PC-9 (cell line): Measurements from ENCODE around the gene ADGRG2. TPM values are rescaled to one million over a fixed set of nuclear protein-coding genes. Genes with fewer than 3 reads are reported as not detected.

Experiments used
- BruUV-seq: library from RNA; stranded (reverse); fragments of 400-500 nt; replicated peaks from 2 replicates; lab custom pipeline; 2021; lab: Mats Ljungman, UMichigan
- CTCF ChIA-PET: fragments of 300-600 bp; sonication (Branson Sonifier 250); formaldehyde crosslinking; loops from one replicate; lab custom pipeline; 2022; ENCODE audit warnings: antibody characterized with exemption; lab: Charles Lee
- POLR2A ChIA-PET: fragments of 300-600 bp; sonication (Branson Sonifier 250); formaldehyde crosslinking; loops from one replicate; lab custom pipeline; 2022; ENCODE audit warnings: antibody characterized with exemption; ENCODE audit not compliant: unreplicated experiment; lab: Charles Lee
- DNase-seq, 2 experiments: peaks; one replicate each; pipeline versions ENCODE4 v3.0.0 to v3.0.0-alpha.2; 2015 to 2022; ENCODE audit warnings: mixed read lengths in 1 of 2
- H2AFZ ChIP-seq: fragments of 200-600 bp; sonication (generic); 2 replicates; pipeline ENCODE4 v1.8.1; 2017; ENCODE audit warnings: antibody characterized with exemption
- H3F3A ChIP-seq: fragments of 200-600 bp; sonication (generic); 2 replicates; pipeline ENCODE4 v1.8.1; 2017; ENCODE audit warnings: antibody characterized with exemption, mild to moderate bottlenecking, low read depth; ENCODE audit not compliant: insufficient read depth
- H3K27ac ChIP-seq: fragments of 200-600 bp; sonication (generic); 2 replicates; pipeline ENCODE4 v1.6.1; 2016; ENCODE audit warnings: mixed run types
- H3K27me3 ChIP-seq: fragments of 200-600 bp; sonication (generic); 2 replicates; pipeline ENCODE4 v1.6.1; 2016; ENCODE audit warnings: low read depth, mixed run types; ENCODE audit not compliant: insufficient read depth
- H3K36me3 ChIP-seq: fragments of 200-600 bp; sonication (generic); 2 replicates; pipeline ENCODE4 v1.6.1; 2016; ENCODE audit warnings: low read depth, mixed run types
- H3K4me1 ChIP-seq: fragments of 200-600 bp; sonication (generic); replicated peaks from 2 replicates; pipeline ENCODE4 v1.6.1; 2016; ENCODE audit warnings: mixed run types; ENCODE audit not compliant: insufficient read depth
- H3K4me2 ChIP-seq: fragments of 200-600 bp; sonication (generic); 2 replicates; pipeline ENCODE4 v1.6.1; 2017; ENCODE audit warnings: mixed run types
- H3K4me3 ChIP-seq: fragments of 200-600 bp; sonication (generic); 2 replicates; pipeline ENCODE4 v1.6.1; 2016; ENCODE audit warnings: mixed run types
- H3K79me2 ChIP-seq: fragments of 200-600 bp; sonication (generic); 2 replicates; pipeline ENCODE4 v1.6.1; 2017; ENCODE audit warnings: low read depth, mixed run types
- H3K9me2 ChIP-seq: fragments of 200-600 bp; sonication (generic); 2 replicates; pipeline ENCODE4 v1.8.1; 2017; ENCODE audit warnings: mild to moderate bottlenecking; ENCODE audit not compliant: insufficient read depth
- H3K9me3 ChIP-seq: fragments of 200-600 bp; sonication (generic); 2 replicates; pipeline ENCODE4 v1.8.1; 2016; ENCODE audit warnings: low read depth; ENCODE audit not compliant: insufficient read depth
- H4K20me1 ChIP-seq: fragments of 200-600 bp; sonication (generic); 2 replicates; pipeline ENCODE4 v1.8.1; 2017; ENCODE audit not compliant: insufficient read depth
- CTCF ChIP-seq: fragments of 200-600 bp; sonication (generic); conservative IDR thresholded peaks from 2 replicates; pipeline ENCODE4 v1.6.1; 2017; ENCODE audit warnings: mixed run types, antibody characterized with exemption, mild to moderate bottlenecking, moderate library complexity
- EZH2 ChIP-seq: fragments of 200-600 bp; sonication (generic); IDR thresholded peaks from 2 replicates; pipeline ENCODE4 v1.8.0; 2017; ENCODE audit warnings: antibody characterized with exemption, low read depth
- intact Hi-C: fragments of 100-400 bp; cut with micrococcal nuclease; formaldehyde crosslinking; loops from one replicate; pipeline ENCODE4 v1.10.0; 2022; ENCODE audit not compliant: unreplicated experiment
- total RNA-seq: library from RNA; stranded (reverse); gene quantifications from 2 replicates; pipeline ENCODE4 v1.2.3, GENCODE V29; 2021

ADGRG2 gene
- total RNA-seq, 1 experiment from 2014 or later = 0.22 TPM

DNA sequence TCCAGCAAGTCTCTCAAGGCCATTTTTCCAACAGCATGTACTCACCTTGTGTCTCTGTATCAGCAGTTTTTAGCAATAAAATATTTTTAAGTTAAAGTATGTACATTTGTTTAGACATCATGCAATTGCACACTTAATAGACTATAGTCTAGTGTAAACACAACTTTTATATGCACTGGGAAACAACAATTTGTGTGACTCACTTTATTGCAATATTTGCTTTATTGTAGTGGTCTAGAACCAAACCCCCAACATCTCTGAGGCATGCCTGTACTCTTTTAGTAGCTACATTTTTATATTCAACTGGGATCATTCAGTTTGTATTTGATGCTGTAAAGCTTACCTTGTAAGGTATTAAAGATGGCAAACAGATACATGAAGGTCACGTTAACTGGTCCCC lies 123.6 kb downstream of the ADGRG2 start:
- ChIA-PET POLR2A (no interaction called here), CTCF (interaction anchor here (0.7 kb wide), 1 partner anchor 34 kb away, joined by 3 read pairs; no protein-coding TSS in a partner anchor)
- no peaks in the 10 kb centered on the region for H3K79me2 ChIP-seq
- peaks cover 33% of the 10 kb centered on the region for H3K4me1 ChIP-seq
- H3K27ac ChIP-seq = no peak overlapping the region
- H2AFZ ChIP-seq = no peak overlapping the region
- H3F3A ChIP-seq = peaks cover 22% of the 10 kb centered on the region
- no peak for TF ChIP-seq EZH2
- no peak for TF ChIP-seq CTCF
- BruUV-seq = no TSS peak
- intact Hi-C loops = no loop called here
- no peaks in the 10 kb centered on the region for H3K27me3 ChIP-seq
- H3K4me3 ChIP-seq = no peak overlapping the region
- no peak overlapping the region for H3K4me2 ChIP-seq
- no peak for DNase-seq
- no peaks in the 10 kb centered on the region for H3K9me2 ChIP-seq
- no peaks in the 10 kb centered on the region for H4K20me1 ChIP-seq
- no peaks in the 10 kb centered on the region for H3K9me3 ChIP-seq
- no peaks in the 10 kb centered on the region for H3K36me3 ChIP-seq

GRCh38 chrX:18997916-18998315 lies 124.4 kb downstream of the ADGRG2 start:
- H2AFZ ChIP-seq = no peak overlapping the region
- H3K9me3 ChIP-seq = no peaks in the 10 kb centered on the region
- BruUV-seq = no TSS peak
- peaks cover 26% of the 10 kb centered on the region for H3F3A ChIP-seq
- TF ChIP-seq EZH2 (no peak), CTCF (no peak)
- H3K36me3 ChIP-seq = no peaks in the 10 kb centered on the region
- H3K27ac ChIP-seq = no peak overlapping the region
- H4K20me1 ChIP-seq = no peaks in the 10 kb centered on the region
- POLR2A ChIA-PET = no interaction called here
- CTCF ChIA-PET = interaction anchor here (0.7 kb wide), 1 partner anchor 33 kb away, joined by 3 read pairs; no protein-coding TSS in a partner anchor
- H3K79me2 ChIP-seq = no peaks in the 10 kb centered on the region
- no peaks in the 10 kb centered on the region for H3K27me3 ChIP-seq
- H3K4me1 ChIP-seq = peaks cover 40% of the 10 kb centered on the region
- H3K4me2 ChIP-seq = no peak overlapping the region
- H3K9me2 ChIP-seq = no peaks in the 10 kb centered on the region
- no peak for DNase-seq
- H3K4me3 ChIP-seq = no peak overlapping the region
- intact Hi-C loops = no loop called here

DNA sequence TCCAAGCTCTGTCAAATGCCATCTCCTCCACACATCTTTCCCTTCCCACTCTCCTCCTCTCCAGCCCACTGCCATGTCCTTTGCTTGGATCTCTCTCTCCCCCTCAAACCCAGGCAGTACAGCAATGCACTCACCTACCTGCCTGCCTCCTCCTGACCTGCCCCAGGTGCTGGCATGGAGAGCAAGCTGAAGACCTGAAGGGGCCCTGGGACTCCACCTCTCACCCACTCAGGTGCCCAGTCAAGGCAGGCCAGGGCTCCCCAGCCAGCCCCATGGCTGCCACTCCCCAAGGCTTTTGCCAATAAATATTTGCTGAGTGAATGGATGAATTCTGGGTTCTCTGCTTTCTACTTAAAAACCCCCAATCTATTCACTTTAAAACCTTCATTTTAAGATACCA lies 125.7 kb downstream of the ADGRG2 start:
- Histone ChIP-seq H3K9me2 (no peaks in the 10 kb centered on the region), H3K36me3 (no peaks in the 10 kb centered on the region), H3K4me1 (peaks cover 44% of the 10 kb centered on the region), H4K20me1 (no peaks in the 10 kb centered on the region), H3K9me3 (no peaks in the 10 kb centered on the region), H3K27ac (peak overlapping the region; percentile 98; the same call in 1 of the 2 replicates), H3K4me3 (no peak overlapping the region), H2AFZ (no peak overlapping the region), H3K79me2 (no peaks in the 10 kb centered on the region), H3F3A (peaks cover 26% of the 10 kb centered on the region), H3K4me2 (peak overlapping the region; percentile 78), H3K27me3 (no peaks in the 10 kb centered on the region)
- ChIA-PET CTCF (no interaction called here), POLR2A (no interaction called here)
- intact Hi-C loops = no loop called here
- TF ChIP-seq EZH2 = no peak
- no peak for TF ChIP-seq CTCF
- no peak for DNase-seq
- no TSS peak for BruUV-seq
